B cell (primary cell): ENCODE data around the gene C17orf100. TPM values are rescaled to one million over a fixed set of nuclear protein-coding genes. Genes with fewer than 3 reads are reported as not detected.

Experiments used
- ATAC-seq: fragments of 200-7000 bp; cut with Tn5 transposase; one replicate; pipeline ENCODE4 v1.10.0; 2021; ENCODE audit warnings: low read depth, mild to moderate bottlenecking, moderate number of reproducible peaks, moderate library complexity
- CTCF ChIA-PET: fragments of 350-600 bp; sonication (Branson Sonifier 250); formaldehyde crosslinking; loops from one replicate; lab custom pipeline; 2021; ENCODE audit warnings: antibody characterized with exemption, inconsistent platforms; lab: Charles Lee
- POLR2A ChIA-PET: fragments of 350-600 bp; sonication (Branson Sonifier 250); formaldehyde crosslinking; loops from one replicate; lab custom pipeline; 2021; ENCODE audit warnings: antibody characterized with exemption; lab: Charles Lee
- DNase-seq: peaks from one replicate; pipeline ENCODE4 v3.0.0; 2013
- H2AFZ ChIP-seq: 2 replicates; pipeline ENCODE4 v1.6.1; 2012; ENCODE audit warnings: mild to moderate bottlenecking, low read depth, low read length; ENCODE audit not compliant: insufficient read depth, poor library complexity, severe bottlenecking
- H3K27ac ChIP-seq, 2 donors: 1 replicate in 1 of 2; 2 replicates in 1 of 2; pipeline ENCODE4 v1.5.1; 2012 to 2013; ENCODE audit warnings: low read length in 2 of 2, mild to moderate bottlenecking in 2 of 2, moderate library complexity in 1 of 2
- H3K27me3 ChIP-seq, 4 experiments: fragments of 200-600 bp in 1 of 4; sonication (generic) in 1 of 4; replicated peaks in 1 of 4; 1 replicate in 2 of 4; 2 replicates in 2 of 4; pipeline versions ENCODE4 v1.6.1 to v1.7.0; 2013 to 2016; ENCODE audit warnings: low read length in 3 of 4, mild to moderate bottlenecking in 2 of 4, mixed read lengths in 1 of 4, moderate library complexity in 1 of 4; ENCODE audit not compliant: insufficient read depth in 4 of 4, control insufficient read depth in 3 of 4; ENCODE audit errors: control extremely low read depth in 1 of 4
- H3K36me3 ChIP-seq, 2 experiments: replicated peaks in 1 of 2; 1 replicate in 1 of 2; 2 replicates in 1 of 2; pipeline versions ENCODE4 v1.6.1 to v1.7.1; 2013; ENCODE audit warnings: low read length in 1 of 2; ENCODE audit not compliant: insufficient read depth in 2 of 2, control insufficient read depth in 1 of 2; ENCODE audit errors: control extremely low read depth in 1 of 2, extremely low read depth in 1 of 2
- H3K4me1 ChIP-seq, 2 donors: fragments of 200-600 bp in 1 of 2; sonication (generic) in 1 of 2; 1 replicate in 1 of 2; 2 replicates in 1 of 2; pipeline versions ENCODE4 v1.5.1 to v1.6.1; 2013 to 2017; ENCODE audit warnings: low read length in 2 of 2; ENCODE audit not compliant: control insufficient read depth in 2 of 2, insufficient read depth in 2 of 2
- H3K4me2 ChIP-seq: replicated peaks from 2 replicates; pipeline ENCODE3; 2012; ENCODE audit warnings: mild to moderate bottlenecking, low read depth, low read length; ENCODE audit not compliant: poor library complexity, severe bottlenecking
- H3K4me3 ChIP-seq, 5 experiments: fragments of 200-600 bp in 1 of 5; sonication (generic) in 1 of 5; 1 replicate in 3 of 5; 2 replicates in 2 of 5; pipeline versions ENCODE4 v1.5.1 to v1.7.0; 2011 to 2016; ENCODE audit warnings: low read length in 4 of 5, mild to moderate bottlenecking in 4 of 5, low read depth in 2 of 5, control low read depth in 1 of 5, moderate library complexity in 1 of 5; ENCODE audit not compliant: insufficient read depth in 1 of 5; ENCODE audit errors: control extremely low read depth in 1 of 5, extremely low read depth in 1 of 5
- H3K79me2 ChIP-seq: fragments of 200-600 bp; sonication (generic); one replicate; pipeline ENCODE4 v1.6.0; 2016; ENCODE audit warnings: low read length; ENCODE audit not compliant: control insufficient read depth, insufficient read depth
- H3K9ac ChIP-seq: fragments of 200-600 bp; sonication (generic); 2 replicates; pipeline ENCODE4 v1.6.1; 2017; ENCODE audit warnings: mild to moderate bottlenecking, low read length, moderate library complexity
- H3K9me3 ChIP-seq, 3 donors: one replicate each; pipeline versions ENCODE4 v1.6.1 to v1.7.1; 2013; ENCODE audit warnings: low read length in 2 of 3; ENCODE audit not compliant: control insufficient read depth in 2 of 3, insufficient read depth in 1 of 3; ENCODE audit errors: control extremely low read depth in 1 of 3
- H4K20me1 ChIP-seq: 2 replicates; pipeline ENCODE4 v1.6.0; 2012; ENCODE audit warnings: mild to moderate bottlenecking, low read length; ENCODE audit not compliant: insufficient read depth, control insufficient read depth, poor library complexity, severe bottlenecking
- H3K27ac Mint-ChIP-seq: one replicate; pipeline ENCODE4 v1.8.0; 2021; ENCODE audit warnings: mixed read lengths
- H3K27me3 Mint-ChIP-seq: one replicate; pipeline ENCODE4 v1.8.0; 2021; ENCODE audit warnings: mixed read lengths
- H3K4me1 Mint-ChIP-seq: one replicate; pipeline ENCODE4 v1.8.0; 2021; ENCODE audit warnings: mixed read lengths
- H3K4me3 Mint-ChIP-seq: one replicate; pipeline ENCODE4 v1.8.0; 2021; ENCODE audit warnings: mixed read lengths
- H3K9me3 Mint-ChIP-seq: one replicate; pipeline ENCODE4 v1.8.0; 2022; ENCODE audit warnings: mixed read lengths; ENCODE audit not compliant: insufficient read depth
- EZH2 ChIP-seq: IDR thresholded peaks from 2 replicates; pipeline ENCODE4 v1.6.1; 2012; ENCODE audit warnings: borderline replicate concordance, low read depth, mild to moderate bottlenecking, moderate library complexity, low read length; ENCODE audit not compliant: insufficient read depth, poor library complexity, severe bottlenecking
- WGBS: methylation state at CpG from one replicate; pipeline ENCODE4 v1.1.5; 2013; ENCODE audit warnings: missing lambda C conversion rate; ENCODE audit not compliant: insufficient coverage; 5-methylcytosine and 5-hydroxymethylcytosine counted together
- intact Hi-C: fragments of 100-400 bp; cut with micrococcal nuclease; formaldehyde crosslinking; loops from one replicate; pipeline ENCODE4 v1.10.0; 2022
- polyA plus RNA-seq: library from polyadenylated mRNA; depleted of rRNA; stranded (reverse); fragments of >200 nt; gene quantifications from 2 replicates; pipeline ENCODE4 v1.2.3, GENCODE V29; 2012
- total RNA-seq, 2 donors: library from RNA; stranded (reverse); fragments of 120-200 nt in 1 of 2; gene quantifications; 1 replicate in 1 of 2; 2 replicates in 1 of 2; pipeline versions ENCODE4 v1.2.3 to v1.2.4, GENCODE V29; 2013 to 2022
- TF ChIP-seq, protein P1 (sequence below): fragments of 200-600 bp; IDR thresholded peaks from one replicate; pipeline ENCODE4 v1.8.0; 2022; ENCODE audit warnings: antibody characterized with exemption, mild to moderate bottlenecking

The C17orf100 gene
- total and polyA plus RNA-seq, 2 donors (not counting 1 experiment from before 2014, with no cell fraction given), result 3.7 to 11.6 TPM

DNA sequence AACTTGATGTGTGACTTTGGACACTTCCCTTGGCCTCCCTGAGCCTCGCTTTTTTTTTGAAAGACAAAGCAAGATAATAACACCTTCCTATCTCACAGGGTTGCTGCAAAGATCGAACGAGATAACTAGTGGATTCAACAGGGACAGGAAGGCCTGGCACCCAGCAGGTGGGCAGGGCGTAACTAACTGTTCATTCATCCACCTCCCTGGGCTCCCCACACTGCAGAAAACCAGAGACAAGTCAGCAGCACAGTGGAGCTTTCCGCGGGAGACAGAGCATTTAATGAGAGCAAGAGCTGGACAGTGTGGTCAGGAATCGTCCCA, 32.9 kb downstream of the C17orf100 start:
- no peak overlapping the region for H3K27ac Mint-ChIP-seq

DNA sequence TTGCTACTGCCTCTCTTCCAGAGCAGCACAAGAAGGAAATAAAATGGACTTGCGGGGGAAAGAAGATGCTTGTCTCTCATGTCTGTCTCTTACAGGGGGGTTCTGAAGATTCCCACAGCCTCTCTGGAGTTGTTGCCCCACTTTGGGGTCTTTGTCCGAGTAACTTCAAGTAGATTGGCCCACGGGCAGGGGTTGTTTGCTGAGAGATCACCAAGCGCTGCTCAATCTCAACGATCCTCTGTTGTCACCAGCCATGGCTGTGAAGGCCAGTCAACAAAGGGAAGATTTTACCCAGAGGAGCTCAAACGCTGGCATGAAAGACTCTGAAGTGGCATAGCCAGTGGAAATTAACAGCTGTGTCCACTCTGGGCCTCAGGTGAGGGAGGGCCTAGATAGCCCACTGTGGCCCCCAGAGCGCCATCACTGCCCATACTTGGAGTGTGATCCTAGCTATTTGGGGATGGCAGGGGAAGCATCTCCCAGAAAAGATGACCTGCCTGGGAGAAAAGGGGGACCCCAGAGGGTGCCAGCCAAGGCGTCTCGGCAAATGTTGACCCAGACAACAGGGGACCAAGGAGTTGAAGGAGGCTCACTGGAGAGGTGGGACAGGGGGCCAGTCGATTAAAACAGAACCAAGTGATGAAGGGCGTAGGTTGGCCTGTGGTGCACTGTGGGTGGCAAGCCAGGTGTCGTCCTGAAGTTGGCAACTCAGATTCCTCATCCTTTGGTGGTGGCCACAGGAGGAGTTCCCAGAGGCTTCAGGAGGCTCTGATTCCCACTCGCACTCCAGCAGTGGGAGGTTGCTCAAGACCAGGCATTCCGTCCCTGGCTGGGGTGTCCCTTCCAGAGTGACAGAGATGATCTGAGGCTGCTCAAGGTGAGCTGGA, 33.6 kb downstream of the C17orf100 start:
- intact Hi-C loops, result no loop called here
- ATAC-seq (no peak), DNase-seq (no peak)
- Histone ChIP-seq H3K79me2 (no peaks in the 10 kb centered on the region), H3K4me1 (no peaks in the 10 kb centered on the region), H3K9ac (no peak overlapping the region), H4K20me1 (no peaks in the 10 kb centered on the region), H3K9me3 (no peaks in the 10 kb centered on the region), H3K36me3 (no peaks in the 10 kb centered on the region), H3K27ac (no peak overlapping the region), H3K27me3 (peaks cover 0 to 10% (median 1%) of the 10 kb centered on the region in 4 experiments), H3K4me2 (no peak overlapping the region), H3K4me3 (no peak overlapping the region), H2AFZ (no peak overlapping the region)
- ChIA-PET CTCF (no interaction called here), POLR2A (no interaction called here)
- no peak overlapping the region for H3K27ac Mint-ChIP-seq
- H3K4me1 Mint-ChIP-seq, result no peaks in the 10 kb centered on the region
- TF ChIP-seq, protein P1, sequence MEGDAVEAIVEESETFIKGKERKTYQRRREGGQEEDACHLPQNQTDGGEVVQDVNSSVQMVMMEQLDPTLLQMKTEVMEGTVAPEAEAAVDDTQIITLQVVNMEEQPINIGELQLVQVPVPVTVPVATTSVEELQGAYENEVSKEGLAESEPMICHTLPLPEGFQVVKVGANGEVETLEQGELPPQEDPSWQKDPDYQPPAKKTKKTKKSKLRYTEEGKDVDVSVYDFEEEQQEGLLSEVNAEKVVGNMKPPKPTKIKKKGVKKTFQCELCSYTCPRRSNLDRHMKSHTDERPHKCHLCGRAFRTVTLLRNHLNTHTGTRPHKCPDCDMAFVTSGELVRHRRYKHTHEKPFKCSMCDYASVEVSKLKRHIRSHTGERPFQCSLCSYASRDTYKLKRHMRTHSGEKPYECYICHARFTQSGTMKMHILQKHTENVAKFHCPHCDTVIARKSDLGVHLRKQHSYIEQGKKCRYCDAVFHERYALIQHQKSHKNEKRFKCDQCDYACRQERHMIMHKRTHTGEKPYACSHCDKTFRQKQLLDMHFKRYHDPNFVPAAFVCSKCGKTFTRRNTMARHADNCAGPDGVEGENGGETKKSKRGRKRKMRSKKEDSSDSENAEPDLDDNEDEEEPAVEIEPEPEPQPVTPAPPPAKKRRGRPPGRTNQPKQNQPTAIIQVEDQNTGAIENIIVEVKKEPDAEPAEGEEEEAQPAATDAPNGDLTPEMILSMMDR, result no peak
- no peak for TF ChIP-seq EZH2
- H3K9me3 Mint-ChIP-seq, result no peaks in the 10 kb centered on the region
- peaks cover 29% of the 10 kb centered on the region for H3K27me3 Mint-ChIP-seq
- H3K4me3 Mint-ChIP-seq, result no peak overlapping the region
- WGBS, result 93% methylated on average over 14 of the region's 14 CpGs

More for the DNA sequence above, 32.9 kb downstream of the C17orf100 start:
- no peak overlapping the region for H3K27ac ChIP-seq
- no peak overlapping the region for H3K4me2 ChIP-seq
- no peaks in the 10 kb centered on the region for H3K9me3 ChIP-seq
- no peaks in the 10 kb centered on the region for H4K20me1 ChIP-seq
- Mint-ChIP-seq H3K4me1 (no peaks in the 10 kb centered on the region), H3K4me3 (no peak overlapping the region), H3K27me3 (peaks cover 27% of the 10 kb centered on the region), H3K9me3 (no peaks in the 10 kb centered on the region)
- TF ChIP-seq EZH2, result no peak
- TF ChIP-seq, protein P1, result no peak
- no peak overlapping the region for H3K4me3 ChIP-seq
- H3K27me3 ChIP-seq, result peaks cover 0 to 10% (median 2%) of the 10 kb centered on the region in 4 experiments
- no peaks in the 10 kb centered on the region for H3K79me2 ChIP-seq
- DNase-seq, result no peak
- ChIA-PET POLR2A (no interaction called here), CTCF (interaction anchor here (0.9 kb wide), 1 partner anchor 226 kb away, joined by 3 read pairs; no protein-coding TSS in a partner anchor)
- H2AFZ ChIP-seq, result no peak overlapping the region
- WGBS, result 84% methylated on average over 6 of the region's 7 CpGs
- intact Hi-C loops, result no loop called here
- no peaks in the 10 kb centered on the region for H3K36me3 ChIP-seq
- no peak for ATAC-seq
- H3K9ac ChIP-seq, result no peak overlapping the region
- no peaks in the 10 kb centered on the region for H3K4me1 ChIP-seq
